ENCODE data around the gene LGALS12. TPM values are rescaled to one million over a fixed set of nuclear protein-coding genes. Genes with fewer than 3 reads are reported as not detected.
A peak's percentile ranks its signal among the peaks of the same experiment; 100 is the strongest.
"Not testable (repeated sequence)": the region's sequence is repeated elsewhere in the genome, so short reads cannot be mapped to it uniquely, and the experiment has no call there.

Gene LGALS12
- total RNA-seq, 2 donors from 2014 or later = 0.24 TPM; not detected in 1

- intact Hi-C loops (cut with DNase I) = no loop called here
Measured at GRCh38 chr11:63536669-63537292, 30.9 kb downstream of the LGALS12 start, which contains the start of gene PLAAT4. PLAAT4 (plus strand) TSS chr11:63536808; CDS start chr11:63536869, 61 bp downstream.

GRCh38 chr11:63537293-63538101, 31.6 kb downstream of the LGALS12 start:
- Histone ChIP-seq H3K27ac (peak overlapping the region; percentile 73), H3K27me3 (no peaks in the 10 kb centered on the region), H3K36me3 (no peaks in the 10 kb centered on the region), H3K4me3 (peak overlapping the region; percentile 42), H3K9ac (ENCODE audit: low read depth in 2 of 2, low read length in 2 of 2) (peak overlapping the region; percentile 68 to 75), H3K9me3 (no peaks in the 10 kb centered on the region), H3K4me1 (peaks cover 10% of the 10 kb centered on the region)
- no peak for TF ChIP-seq CTCF (IDR thresholded peaks at IDR 0.05)
- no peak for DNase-seq
- intact Hi-C loops (cut with DNase I) = no loop called here

More at GRCh38 chr11:63536669-63537292, 30.9 kb downstream of the LGALS12 start, which contains the start of gene PLAAT4:
- Histone ChIP-seq H3K36me3 (no peaks in the 10 kb centered on the region), H3K27ac (peak within 1 kb of the TSS; percentile 73), H3K4me3 (peak within 1 kb of the TSS; percentile 42), H3K9ac (ENCODE audit: low read depth in 2 of 2, low read length in 2 of 2) (peak within 1 kb of the TSS; percentile 68 to 75), H3K27me3 (no peaks in the 10 kb centered on the region), H3K9me3 (no peaks in the 10 kb centered on the region), H3K4me1 (peaks cover 10% of the 10 kb centered on the region)
- DNase-seq = peak; percentile 46
- TF ChIP-seq CTCF (IDR thresholded peaks at IDR 0.05) = no peak

GRCh38 chr11:63542506-63542905, 36.6 kb downstream of the LGALS12 start:
- H3K9ac ChIP-seq (ENCODE audit: low read depth in 2 of 2, low read length in 2 of 2); H3K4me3 ChIP-seq; H3K9me3 ChIP-seq; H3K36me3 ChIP-seq; intact Hi-C loops (cut with DNase I); H3K4me1 ChIP-seq; H3K27me3 ChIP-seq; DNase-seq; H3K27ac ChIP-seq: not testable (repeated sequence)

DNA sequence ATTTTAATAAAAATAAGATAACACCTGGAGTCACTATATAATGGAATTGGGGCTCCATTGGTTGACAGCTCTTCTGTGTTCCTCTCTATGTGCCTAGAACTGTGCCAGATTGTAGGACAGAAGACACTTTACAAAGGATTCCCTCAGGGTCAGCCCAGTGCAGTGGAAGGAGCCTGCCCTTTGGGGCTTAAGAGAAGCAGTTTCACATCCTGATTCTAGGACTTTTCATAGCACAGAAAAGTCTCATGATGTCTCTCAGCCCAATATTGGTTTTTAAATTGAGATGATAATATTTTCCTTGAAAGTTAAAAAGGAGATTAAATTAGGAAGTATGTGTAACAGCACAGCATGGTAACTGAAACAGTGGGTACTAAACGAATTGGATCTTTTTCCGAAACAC, 37.8 kb downstream of the LGALS12 start:
- TF ChIP-seq CTCF (IDR thresholded peaks at IDR 0.05) = no peak
- H3K36me3 ChIP-seq = no peaks in the 10 kb centered on the region
- intact Hi-C loops (cut with DNase I) = no loop called here
- no peak for DNase-seq
- H3K4me1 ChIP-seq = no peaks in the 10 kb centered on the region
- no peak overlapping the region for H3K27ac ChIP-seq
- H3K27me3 ChIP-seq = no peaks in the 10 kb centered on the region
- no peak overlapping the region for H3K4me3 ChIP-seq
- H3K9me3 ChIP-seq = no peaks in the 10 kb centered on the region
- H3K9ac ChIP-seq (ENCODE audit: low read depth in 2 of 2, low read length in 2 of 2) = no peak overlapping the region

- no peak for TF ChIP-seq CTCF (IDR thresholded peaks at IDR 0.05)
- no peaks in the 10 kb centered on the region for H3K9me3 ChIP-seq
- H3K4me3 ChIP-seq = no peak overlapping the region
- intact Hi-C loops (cut with DNase I) = no loop called here
- H3K9ac ChIP-seq (ENCODE audit: low read depth in 2 of 2, low read length in 2 of 2) = no peak overlapping the region
- H3K27me3 ChIP-seq = no peaks in the 10 kb centered on the region
- no peaks in the 10 kb centered on the region for H3K36me3 ChIP-seq
- H3K27ac ChIP-seq = no peak overlapping the region
- DNase-seq = peak; percentile 2
- H3K4me1 ChIP-seq = no peaks in the 10 kb centered on the region
Measured at GRCh38 chr11:63547061-63547460, 41.2 kb downstream of the LGALS12 start.

- Histone ChIP-seq H3K9ac (ENCODE audit: low read depth in 2 of 2, low read length in 2 of 2) (no peak overlapping the region), H3K36me3 (no peaks in the 10 kb centered on the region), H3K4me3 (no peak overlapping the region), H3K27ac (no peak overlapping the region), H3K9me3 (no peaks in the 10 kb centered on the region), H3K4me1 (no peaks in the 10 kb centered on the region), H3K27me3 (no peaks in the 10 kb centered on the region)
- TF ChIP-seq CTCF (IDR thresholded peaks at IDR 0.05) = no peak
- intact Hi-C loops (cut with DNase I) = no loop called here
- DNase-seq = peak; percentile 4
Measured at GRCh38 chr11:63548178-63548577, 42.3 kb downstream of the LGALS12 start.
